HepG2 (cell line): ENCODE results near the gene NELFB. TPM values are rescaled to one million over a fixed set of nuclear protein-coding genes. Genes with fewer than 3 reads are reported as not detected.
A peak's percentile ranks its signal among the peaks of the same experiment; 100 is the strongest.

Experiments used
- ARNT2 ChIP-seq: sonication (generic); formaldehyde crosslinking; IDR thresholded peaks from 2 replicates; pipeline ENCODE4 v1.8.0; 2022; ENCODE audit warnings: mild to moderate bottlenecking, low read depth, missing genetic modification reagents, moderate library complexity
- CEBPG ChIP-seq: IDR thresholded peaks from 2 replicates; pipeline ENCODE4 v1.6.1; 2016
- FOSL2 ChIP-seq: sonication (generic); formaldehyde crosslinking; IDR thresholded peaks from 2 replicates; pipeline ENCODE4 v1.4.0; 2020; ENCODE audit warnings: missing genetic modification reagents
- HMGXB4 ChIP-seq, 2 experiments: sonication (generic) in 1 of 2; formaldehyde crosslinking in 1 of 2; IDR thresholded peaks; 2 replicates each; pipeline versions ENCODE4 v1.4.0 to v1.6.1; 2018 to 2020; ENCODE audit warnings: missing genetic modification reagents in 2 of 2, borderline replicate concordance in 1 of 2, low read depth in 1 of 2, mild to moderate bottlenecking in 1 of 2, missing biosample characterization in 1 of 2
- HOXA7 ChIP-seq: sonication (generic); formaldehyde crosslinking; IDR thresholded peaks from 2 replicates; pipeline ENCODE4 v1.8.1; 2022; ENCODE audit warnings: mild to moderate bottlenecking, missing genetic modification reagents, moderate library complexity
- KDM3A ChIP-seq: IDR thresholded peaks from 2 replicates; pipeline ENCODE4 v1.6.1; 2018; ENCODE audit warnings: low read depth, missing compliant biosample characterization
- KDM4B ChIP-seq: sonication (generic); formaldehyde crosslinking; IDR thresholded peaks from 2 replicates; pipeline ENCODE4 v1.4.0; 2020; ENCODE audit warnings: missing genetic modification reagents
- KLF6 ChIP-seq: IDR thresholded peaks from 2 replicates; pipeline ENCODE4 v1.8.0; 2016; ENCODE audit warnings: missing biosample characterization, missing genetic modification reagents
- MEIS1 ChIP-seq: sonication (generic); formaldehyde crosslinking; IDR thresholded peaks from 2 replicates; pipeline ENCODE4 v1.9.0; 2021; ENCODE audit warnings: mild to moderate bottlenecking, missing genetic modification reagents, moderate library complexity, borderline replicate concordance
- NFE2L1 ChIP-seq: sonication (generic); formaldehyde crosslinking; IDR thresholded peaks from 2 replicates; pipeline ENCODE4 v1.4.0; 2020; ENCODE audit warnings: missing genetic modification reagents, mild to moderate bottlenecking, borderline replicate concordance
- NFE2L2 ChIP-seq: fragments of 150-350 bp; IDR thresholded peaks from 2 replicates; pipeline ENCODE4 v1.6.1; 2014; ENCODE audit warnings: low read length
- PHF5A ChIP-seq: IDR thresholded peaks from one replicate; pipeline ENCODE4 v1.6.1; 2018; ENCODE audit warnings: low read depth, missing genetic modification reagents; ENCODE audit not compliant: unreplicated experiment
- RELA ChIP-seq: sonication (generic); formaldehyde crosslinking; IDR thresholded peaks from 2 replicates; pipeline ENCODE4 v1.4.0; 2020; ENCODE audit warnings: missing genetic modification reagents
- SP4 ChIP-seq: sonication (generic); formaldehyde crosslinking; IDR thresholded peaks from 2 replicates; pipeline ENCODE4 v1.8.1; 2023; ENCODE audit warnings: mild to moderate bottlenecking, missing genetic modification reagents
- THAP7 ChIP-seq: sonication (generic); formaldehyde crosslinking; IDR thresholded peaks from 2 replicates; pipeline ENCODE4 v1.8.1; 2023; ENCODE audit warnings: mild to moderate bottlenecking, missing genetic modification reagents
- TMF1 ChIP-seq: sonication (generic); formaldehyde crosslinking; IDR thresholded peaks from 2 replicates; pipeline ENCODE4 v1.8.1; 2022; ENCODE audit warnings: low read depth, missing genetic modification reagents
- ZBTB42 ChIP-seq: sonication (generic); formaldehyde crosslinking; IDR thresholded peaks from 2 replicates; pipeline ENCODE4 v1.5.0; 2020; ENCODE audit warnings: mild to moderate bottlenecking, missing genetic modification reagents
- ZNF124 ChIP-seq: sonication (generic); formaldehyde crosslinking; IDR thresholded peaks from 2 replicates; pipeline ENCODE4 v1.4.0; 2020; ENCODE audit warnings: missing genetic modification reagents
- ZNF17 ChIP-seq: sonication (generic); formaldehyde crosslinking; IDR thresholded peaks from 2 replicates; pipeline ENCODE4 v1.5.0; 2020; ENCODE audit warnings: mild to moderate bottlenecking, missing genetic modification reagents
- ZNF180 ChIP-seq: sonication (generic); formaldehyde crosslinking; IDR thresholded peaks from 2 replicates; pipeline ENCODE4 v1.4.0; 2020; ENCODE audit warnings: low read depth, missing genetic modification reagents, borderline replicate concordance
- ZNF441 ChIP-seq: sonication (generic); formaldehyde crosslinking; IDR thresholded peaks from 2 replicates; pipeline ENCODE4 v1.7.0; 2021; ENCODE audit warnings: missing genetic modification reagents, borderline replicate concordance
- ZNF503 ChIP-seq: sonication (generic); formaldehyde crosslinking; IDR thresholded peaks from 2 replicates; pipeline ENCODE4 v1.4.0; 2020; ENCODE audit warnings: missing genetic modification reagents
- ZNF598 ChIP-seq: sonication (generic); formaldehyde crosslinking; IDR thresholded peaks from 2 replicates; pipeline ENCODE4 v1.5.1; 2020; ENCODE audit warnings: mild to moderate bottlenecking, missing genetic modification reagents, borderline replicate concordance
- ZNF607 ChIP-seq: sonication (generic); formaldehyde crosslinking; IDR thresholded peaks from 2 replicates; pipeline ENCODE4 v1.5.1; 2020; ENCODE audit warnings: missing genetic modification reagents, mild to moderate bottlenecking, borderline replicate concordance
- ZNF749 ChIP-seq: sonication (generic); formaldehyde crosslinking; IDR thresholded peaks from 2 replicates; pipeline ENCODE4 v1.8.0; 2022; ENCODE audit warnings: mild to moderate bottlenecking, missing genetic modification reagents, moderate library complexity, borderline replicate concordance
- ZNF777 ChIP-seq: sonication (generic); formaldehyde crosslinking; IDR thresholded peaks from 2 replicates; pipeline ENCODE4 v1.4.0; 2020; ENCODE audit warnings: missing genetic modification reagents
- ZNF780A ChIP-seq: sonication (generic); formaldehyde crosslinking; IDR thresholded peaks from 2 replicates; pipeline ENCODE4 v1.8.0; 2022; ENCODE audit warnings: mild to moderate bottlenecking, missing genetic modification reagents, moderate library complexity
- polyA plus RNA-seq, 8 experiments: library from polyadenylated mRNA; depleted of rRNA in 3 of 8; stranded (reverse) in 7 of 8; unstranded in 1 of 8; fragments of >200 nt; fragmentation: Illumina TruSeq in 4 of 8; extraction: Trizol in 4 of 8; gene quantifications; 2 replicates each; pipeline versions ENCODE4 v1.2.1 to v1.2.3, GENCODE V29; 2011 to 2016; ENCODE audit warnings: low read depth in 4 of 8, missing spikeins in 1 of 8, mixed read lengths in 1 of 8; ENCODE audit not compliant: insufficient read depth in 1 of 8
- total RNA-seq, 5 experiments: library from RNA; depleted of rRNA; stranded (reverse); fragments of >200 nt; fragmentation: Illumina TruSeq; extraction: Trizol; gene quantifications; 2 replicates each; pipeline ENCODE4 v1.2.3, GENCODE V29; 2016; ENCODE audit warnings: low read depth in 1 of 5

The NELFB gene
- total and polyA plus RNA-seq, 2 of the 13 experiments (the other 11 are each of a cell fraction or from before 2014, with no cell fraction given) = 26.5 to 45.8 TPM

GRCh38 chr9:137235424-137236237 lies 19.5 kb upstream of the NELFB start (continued):
- no peak for TF ChIP-seq RELA (CRISPR knock-in tag)
- no peak for TF ChIP-seq ZNF503 (CRISPR knock-in tag)
- no peak for TF ChIP-seq NFE2L2
- TF ChIP-seq ZNF180 (CRISPR knock-in tag) = no peak
- TF ChIP-seq KDM3A = no peak; the same call in 1 of the 2 replicates
- TF ChIP-seq ZNF598 (CRISPR knock-in tag) = no peak
- TF ChIP-seq ZNF17 (CRISPR knock-in tag) = no peak
- no peak for TF ChIP-seq ZNF441 (CRISPR knock-in tag)
- TF ChIP-seq ZNF749 (CRISPR knock-in tag) = no peak
- TF ChIP-seq TMF1 (CRISPR knock-in tag) = peak; percentile 22; the same call in 1 of the 2 replicates
- peak; percentile 16; the same call in 1 of the 2 replicates for TF ChIP-seq ZNF607
- no peak for TF ChIP-seq CEBPG
- TF ChIP-seq ZNF780A = no peak
- TF ChIP-seq KLF6 (CRISPR knock-in tag) = 0 out of 2 replicates have a peak, but pooled peaks have one; percentile 2
- TF ChIP-seq THAP7 (CRISPR knock-in tag) = no peak; the same call in 1 of the 2 replicates
- peak; percentile 31 to 76; a peak in 3 of 4 replicates for TF ChIP-seq HMGXB4 (CRISPR knock-in tag; IDR thresholded peaks at IDR 0.05; ENCODE audit: borderline replicate concordance in 1 of 2, low read depth in 1 of 2)
- peak; percentile 16; the same call in 1 of the 2 replicates for TF ChIP-seq ARNT2
- TF ChIP-seq FOSL2 (CRISPR knock-in tag) = no peak
- no peak for TF ChIP-seq MEIS1 (CRISPR knock-in tag)
- TF ChIP-seq PHF5A (CRISPR knock-in tag) = no peak
- peak; percentile 91; the same call in 1 of the 2 replicates for TF ChIP-seq ZBTB42 (CRISPR knock-in tag)
- TF ChIP-seq NFE2L1 = no peak
- TF ChIP-seq HOXA7 (CRISPR knock-in tag) = 0 out of 2 replicates have a peak, but pooled peaks have one; percentile 19
- no peak for TF ChIP-seq KDM4B
- TF ChIP-seq ZNF124 (CRISPR knock-in tag) = no peak
- no peak; the same call in 1 of the 2 replicates for TF ChIP-seq ZNF777 (CRISPR knock-in tag)
- no peak for TF ChIP-seq SP4 (CRISPR knock-in tag)
